H1 (cell line): ENCODE data around the gene F7. TPM values are rescaled to one million over a fixed set of nuclear protein-coding genes. Genes with fewer than 3 reads are reported as not detected.

ENCODE experiments used
- CTCF ChIA-PET: fragments of 300-600 bp; sonication (Branson Sonifier 250); formaldehyde crosslinking; loops from one replicate; lab custom pipeline; 2021; ENCODE audit not compliant: partially characterized antibody; lab: Charles Lee
- POLR2A ChIA-PET: fragments of 300-600 bp; sonication (Branson Sonifier 250); formaldehyde crosslinking; loops from one replicate; lab custom pipeline; 2021; ENCODE audit warnings: inconsistent platforms; ENCODE audit not compliant: partially characterized antibody; lab: Charles Lee
- DNase-seq, 2 experiments: peaks; one replicate each; pipeline versions ENCODE4 v3.0.0 to v3.0.0-alpha.2; 2010 to 2022; ENCODE audit warnings: low spot score in 2 of 2, low read depth in 1 of 2, mixed read lengths in 1 of 2
- FAIRE-seq: peaks from 2 replicates; lab custom pipeline; 2011; peaks lifted over from hg19 to GRCh38; lab: Jason Lieb, UNC
- H2AFZ ChIP-seq: 2 replicates; pipeline ENCODE4 v1.8.1; 2012; ENCODE audit warnings: low read length, inconsistent platforms
- H2AK5ac ChIP-seq: 2 replicates; pipeline ENCODE4 v1.6.1; 2013; ENCODE audit warnings: low read depth, low read length
- H2BK120ac ChIP-seq: replicated peaks from 2 replicates; pipeline ENCODE3; 2013; ENCODE audit warnings: low read depth, low read length, inconsistent platforms
- H2BK12ac ChIP-seq: 2 replicates; pipeline ENCODE4 v1.6.1; 2013; ENCODE audit warnings: low read depth, low read length
- H2BK15ac ChIP-seq: 2 replicates; pipeline ENCODE4 v1.6.1; 2013; ENCODE audit warnings: low read length
- H2BK20ac ChIP-seq: 2 replicates; pipeline ENCODE4 v1.6.1; 2013; ENCODE audit warnings: low read length
- H2BK5ac ChIP-seq: 2 replicates; pipeline ENCODE4 v1.6.1; 2013; ENCODE audit warnings: low read depth, low read length
- H3K14ac ChIP-seq: 2 replicates; pipeline ENCODE4 v1.6.1; 2013; ENCODE audit warnings: inconsistent platforms; ENCODE audit not compliant: insufficient read length
- H3K18ac ChIP-seq: 2 replicates; pipeline ENCODE4 v1.6.1; 2013; ENCODE audit warnings: low read length; ENCODE audit errors: extremely low read depth
- H3K23ac ChIP-seq: 2 replicates; pipeline ENCODE4 v1.6.1; 2013; ENCODE audit warnings: inconsistent platforms; ENCODE audit not compliant: insufficient read length
- H3K23me2 ChIP-seq: 2 replicates; pipeline ENCODE4 v1.6.1; 2013; ENCODE audit warnings: low read depth, low read length
- H3K27ac ChIP-seq: 2 replicates; pipeline ENCODE4 v1.6.1; 2011; ENCODE audit warnings: low read depth, low read length, inconsistent platforms
- H3K27me3 ChIP-seq, 4 experiments: replicated peaks in 1 of 4; 1 replicate in 1 of 4; 2 replicates in 3 of 4; pipeline versions ENCODE4 v1.6.1 to v1.8.1; 2011 to 2013; ENCODE audit warnings: low read length in 3 of 4, mild to moderate bottlenecking in 3 of 4, inconsistent platforms in 2 of 4, mixed read lengths in 2 of 4, moderate library complexity in 1 of 4; ENCODE audit not compliant: control insufficient read depth in 3 of 4, insufficient read depth in 3 of 4; ENCODE audit errors: extremely low read depth in 1 of 4
- H3K36me3 ChIP-seq, 4 experiments: 2 replicates each; pipeline versions ENCODE4 v1.6.1 to v1.8.1; 2011 to 2013; ENCODE audit warnings: mild to moderate bottlenecking in 4 of 4, low read length in 3 of 4, moderate library complexity in 2 of 4, control low read depth in 1 of 4, inconsistent platforms in 1 of 4; ENCODE audit not compliant: insufficient read depth in 4 of 4, control insufficient read depth in 2 of 4
- H3K4ac ChIP-seq: replicated peaks from 2 replicates; pipeline ENCODE3; 2013; ENCODE audit warnings: low read length, low read depth, mixed read lengths, inconsistent platforms; ENCODE audit not compliant: insufficient read length
- H3K4me1 ChIP-seq, 4 experiments: replicated peaks in 1 of 4; 1 replicate in 1 of 4; 2 replicates in 3 of 4; pipeline versions ENCODE4 v1.6.1 to v1.8.1; 2011 to 2013; ENCODE audit warnings: low read length in 3 of 4, inconsistent platforms in 2 of 4, mixed read lengths in 1 of 4; ENCODE audit not compliant: insufficient read depth in 4 of 4, control insufficient read depth in 3 of 4
- H3K4me2 ChIP-seq, 2 experiments: 2 replicates each; pipeline versions ENCODE4 v1.6.1 to v1.8.1; 2011 to 2013; ENCODE audit warnings: low read depth in 2 of 2, low read length in 2 of 2, control low read depth in 1 of 2, inconsistent platforms in 1 of 2, mild to moderate bottlenecking in 1 of 2; ENCODE audit not compliant: insufficient read depth in 1 of 2
- H3K4me3 ChIP-seq, 4 experiments: fragments of 200-600, 300-600 bp in 1 of 4; sonication (generic), shearing (Covaris generic), sonication (Bioruptor Twin) in 1 of 4; 2 replicates each; pipeline versions ENCODE4 v1.5.1 to v1.8.1; 2011 to 2016; ENCODE audit warnings: low read length in 4 of 4, low read depth in 3 of 4, control low read depth in 2 of 4, inconsistent platforms in 2 of 4, mild to moderate bottlenecking in 2 of 4, mixed read lengths in 1 of 4, moderate library complexity in 1 of 4; ENCODE audit not compliant: insufficient read depth in 2 of 4; ENCODE audit errors: extremely low read depth in 1 of 4
- H3K56ac ChIP-seq: replicated peaks from 2 replicates; pipeline ENCODE3; 2013; ENCODE audit warnings: low read depth, mild to moderate bottlenecking, mixed read lengths, low read length, inconsistent platforms; ENCODE audit not compliant: insufficient read length
- H3K79me1 ChIP-seq: 2 replicates; pipeline ENCODE4 v1.6.1; 2013; ENCODE audit warnings: low read depth, low read length, control low read depth
- H3K79me2 ChIP-seq, 2 experiments: 2 replicates each; pipeline versions ENCODE4 v1.6.1 to v1.8.1; 2012 to 2013; ENCODE audit warnings: low read length in 2 of 2, mild to moderate bottlenecking in 2 of 2, inconsistent platforms in 1 of 2; ENCODE audit not compliant: insufficient read depth in 2 of 2, control insufficient read depth in 1 of 2
- H3K9ac ChIP-seq, 4 experiments: replicated peaks in 1 of 4; 1 replicate in 1 of 4; 2 replicates in 3 of 4; pipeline versions ENCODE4 v1.6.1 to v1.8.1; 2011 to 2013; ENCODE audit warnings: low read depth in 3 of 4, low read length in 3 of 4, control low read depth in 2 of 4, mild to moderate bottlenecking in 2 of 4, moderate library complexity in 2 of 4, inconsistent platforms in 1 of 4; ENCODE audit errors: extremely low read depth in 1 of 4
- H3K9me3 ChIP-seq, 2 experiments: 2 replicates each; pipeline versions ENCODE4 v1.6.1 to v1.8.1; 2012 to 2013; ENCODE audit warnings: mild to moderate bottlenecking in 2 of 2, moderate library complexity in 2 of 2, control low read depth in 1 of 2, inconsistent platforms in 1 of 2, low read depth in 1 of 2, low read length in 1 of 2, mixed read lengths in 1 of 2; ENCODE audit not compliant: insufficient read depth in 2 of 2
- H4K20me1 ChIP-seq, 2 experiments: replicated peaks in 1 of 2; 2 replicates each; pipeline versions ENCODE3 to v1.8.1; 2011 to 2013; ENCODE audit warnings: inconsistent platforms in 2 of 2, low read length in 2 of 2, mild to moderate bottlenecking in 1 of 2; ENCODE audit not compliant: insufficient read depth in 2 of 2, control insufficient read depth in 1 of 2
- H4K5ac ChIP-seq: 2 replicates; pipeline ENCODE4 v1.6.1; 2013; ENCODE audit warnings: low read length, low read depth, mixed read lengths, inconsistent platforms; ENCODE audit not compliant: insufficient read length
- H4K8ac ChIP-seq: 2 replicates; pipeline ENCODE4 v1.8.0; 2013; ENCODE audit warnings: mild to moderate bottlenecking, moderate library complexity, low read length, inconsistent platforms; ENCODE audit not compliant: insufficient read depth; ENCODE audit errors: extremely low read depth
- H4K91ac ChIP-seq: replicated peaks from 2 replicates; pipeline ENCODE3; 2013; ENCODE audit warnings: low read length, mixed read lengths, inconsistent platforms; ENCODE audit not compliant: insufficient read length
- BACH1 ChIP-seq: IDR thresholded peaks from 2 replicates; pipeline ENCODE4 v1.6.1; 2012; ENCODE audit warnings: low read length, improper control_type of control experiment
- BCL11A ChIP-seq, 2 experiments: IDR thresholded peaks; one replicate each; pipeline ENCODE4 v1.6.1; 2011; ENCODE audit warnings: low read depth in 2 of 2, low read length in 2 of 2, mild to moderate bottlenecking in 2 of 2
- EGR1 ChIP-seq: IDR thresholded peaks from 2 replicates; pipeline ENCODE4 v1.6.1; 2011; ENCODE audit warnings: low read depth, low read length, borderline replicate concordance
- FOSL1 ChIP-seq: IDR thresholded peaks from 2 replicates; pipeline ENCODE4 v1.6.1; 2011; ENCODE audit warnings: mild to moderate bottlenecking, low read depth, low read length, moderate library complexity; ENCODE audit not compliant: insufficient read depth
- GABPA ChIP-seq: IDR thresholded peaks from 2 replicates; pipeline ENCODE4 v1.6.1; 2011; ENCODE audit warnings: mild to moderate bottlenecking, low read length, moderate library complexity, borderline replicate concordance; ENCODE audit not compliant: insufficient read depth
- JUN ChIP-seq: IDR thresholded peaks from 2 replicates; pipeline ENCODE4 v1.6.1; 2011; ENCODE audit warnings: low read depth, mild to moderate bottlenecking, improper control_type of control experiment, low read length
- KDM5A ChIP-seq: fragments of 200-600 bp; IDR thresholded peaks from 2 replicates; pipeline ENCODE4 v1.7.1; 2012; ENCODE audit warnings: mild to moderate bottlenecking, low read length, inconsistent platforms, mixed read lengths
- MAFK ChIP-seq: IDR thresholded peaks from 2 replicates; pipeline ENCODE4 v1.6.1; 2012; ENCODE audit warnings: low read depth, mild to moderate bottlenecking, improper control_type of control experiment, low read length
- NANOG ChIP-seq: IDR thresholded peaks from 2 replicates; pipeline ENCODE4 v1.6.1; 2011; ENCODE audit warnings: low read length, low read depth, mild to moderate bottlenecking, inconsistent platforms; ENCODE audit not compliant: insufficient read depth, poor library complexity, severe bottlenecking
- NRF1 ChIP-seq: IDR thresholded peaks from 2 replicates; pipeline ENCODE4 v1.6.1; 2011; ENCODE audit warnings: mild to moderate bottlenecking, low read depth, low read length, improper control_type of control experiment
- POLR2A ChIP-seq, 2 experiments: IDR thresholded peaks; 1 replicate in 1 of 2; 2 replicates in 1 of 2; pipeline ENCODE4 v1.6.1; 2011; ENCODE audit warnings: low read depth in 2 of 2, low read length in 2 of 2, mild to moderate bottlenecking in 2 of 2; ENCODE audit errors: control extremely low read depth in 1 of 2
- POLR2AphosphoS5 ChIP-seq: IDR thresholded peaks from 2 replicates; pipeline ENCODE4 v1.6.1; 2011; ENCODE audit warnings: low read depth, low read length
- RAD21 ChIP-seq, 2 experiments: IDR thresholded peaks in 1 of 2; conservative IDR thresholded peaks in 1 of 2; 2 replicates each; pipeline ENCODE4 v1.6.1; 2011; ENCODE audit warnings: low read depth in 2 of 2, low read length in 2 of 2, improper control_type of control experiment in 1 of 2, inconsistent platforms in 1 of 2, mild to moderate bottlenecking in 1 of 2, moderate library complexity in 1 of 2
- RBBP5 ChIP-seq: IDR thresholded peaks from 2 replicates; pipeline ENCODE4 v1.7.1; 2012; ENCODE audit warnings: low read depth, mild to moderate bottlenecking, inconsistent platforms, low read length, moderate library complexity, borderline replicate concordance
- RXRA ChIP-seq: IDR thresholded peaks from 2 replicates; pipeline ENCODE4 v1.6.1; 2011; ENCODE audit warnings: low read depth, mild to moderate bottlenecking, low read length, moderate library complexity; ENCODE audit not compliant: insufficient read depth
- WGBS, 2 experiments: shearing (Covaris generic) in 1 of 2; methylation state at CpG; one replicate each; pipeline versions ENCODE4 v1.1.6 to v1.1.7; 2013 to 2015; ENCODE audit warnings: low lambda C conversion rate in 2 of 2, mixed read lengths in 2 of 2, inconsistent platforms in 1 of 2, low coverage in 1 of 2, missing lambda C conversion rate in 1 of 2; ENCODE audit not compliant: insufficient replicate concordance in 2 of 2, insufficient coverage in 1 of 2, insufficient read length in 1 of 2; ENCODE audit errors: extremely low coverage in 1 of 2, missing lambda C conversion rate in 1 of 2; 5-methylcytosine and 5-hydroxymethylcytosine counted together
- polyA plus RNA-seq, 7 experiments: library from polyadenylated mRNA; depleted of rRNA in 3 of 7; stranded (reverse) in 5 of 7; unstranded in 2 of 7; fragments of >200 nt in 5 of 7; fragments of 200-250 nt in 2 of 7; gene quantifications; 1 replicate in 5 of 7; 2 replicates in 1 of 7; 4 replicates in 1 of 7; pipeline versions ENCODE4 v1.2.1 to v1.2.3, GENCODE V29; 2011 to 2013; ENCODE audit warnings: missing spikeins in 2 of 7, mixed read lengths in 2 of 7
- total RNA-seq: library from RNA; stranded (reverse); fragmentation: NEBNext Ultra II Directional; extraction: Animal tissue kit (Norgen Biotek cat#: 25700); gene quantifications from 2 replicates; pipeline ENCODE4 v1.2.1, GENCODE V29; 2021

F7 gene
- total and polyA plus RNA-seq, 2 of the 8 experiments (the other 6 are each of a cell fraction or from before 2014, with no cell fraction given): 0.43 to 0.98 TPM

DNA sequence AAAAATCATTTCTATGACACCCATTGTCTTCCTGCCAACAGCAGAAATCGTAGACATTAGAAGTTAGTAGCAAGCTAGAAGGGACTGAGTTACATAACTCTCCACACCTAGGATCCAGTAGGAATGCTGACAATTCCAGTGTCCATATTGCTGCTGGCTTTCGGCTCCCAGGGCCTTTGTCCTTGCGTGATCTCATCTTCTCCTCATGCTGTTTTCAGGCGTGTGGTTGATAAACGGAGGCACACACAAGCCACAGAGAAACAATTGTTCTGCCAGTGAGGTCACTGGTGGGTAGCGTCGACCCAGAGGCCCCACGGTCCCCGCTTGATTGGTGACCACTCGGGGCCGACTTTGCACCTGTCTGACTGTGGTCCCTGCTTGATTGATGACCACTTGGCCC, 31.6 kb upstream of the F7 start:
- no peak overlapping the region for H3K56ac ChIP-seq
- no peak overlapping the region for H3K18ac ChIP-seq
- H3K79me1 ChIP-seq: no peaks in the 10 kb centered on the region
- no peak overlapping the region for H2BK15ac ChIP-seq
- no peak overlapping the region for H3K4me3 ChIP-seq
- H3K4me2 ChIP-seq: no peak overlapping the region
- no peak overlapping the region for H3K14ac ChIP-seq
- no peak overlapping the region for H2AFZ ChIP-seq
- FAIRE-seq: no peak
- ChIA-PET CTCF (interaction anchor here (0.6 to 1.6 kb wide), 2 partner anchors 10 to 13 kb away, joined by 3 read pairs; no protein-coding TSS in a partner anchor), POLR2A (no interaction called here)
- 92% methylated on average over 11 of the region's 11 CpGs; no CpG with 5 or more reads in 1 of the 2 experiments for WGBS, 2 experiments
- no peaks in the 10 kb centered on the region for H4K20me1 ChIP-seq
- H2BK120ac ChIP-seq: no peak overlapping the region
- no peak for DNase-seq
- no peak overlapping the region for H3K23ac ChIP-seq
- H3K9ac ChIP-seq: no peak overlapping the region
- peaks cover 0 to 6% (median 0%) of the 10 kb centered on the region in 4 experiments; a peak in 2 of 7 replicates for H3K4me1 ChIP-seq
- no peak overlapping the region for H3K4ac ChIP-seq
- H4K5ac ChIP-seq: no peak overlapping the region
- no peaks in the 10 kb centered on the region for H3K79me2 ChIP-seq
- H3K27me3 ChIP-seq: no peaks in the 10 kb centered on the region
- no peak overlapping the region for H2BK5ac ChIP-seq
- H2AK5ac ChIP-seq: no peak overlapping the region
- no peak overlapping the region for H2BK12ac ChIP-seq
- no peaks in the 10 kb centered on the region for H3K9me3 ChIP-seq
- no peak overlapping the region for H3K27ac ChIP-seq
- no peaks in the 10 kb centered on the region for H3K23me2 ChIP-seq
- no peak overlapping the region for H2BK20ac ChIP-seq
- H3K36me3 ChIP-seq: peaks cover 0 to 3% (median 0%) of the 10 kb centered on the region in 4 experiments; a peak in 4 of 8 replicates
- H4K8ac ChIP-seq: no peak overlapping the region
- H4K91ac ChIP-seq: no peak overlapping the region
- TF ChIP-seq MAFK (no peak), JUN (no peak), BACH1 (no peak), KDM5A (no peak), NRF1 (no peak), RXRA (no peak), POLR2AphosphoS5 (no peak), EGR1 (no peak), NANOG (no peak), GABPA (no peak), POLR2A (IDR thresholded peaks at IDR 0.05; ENCODE audit: control extremely low read depth in 1 of 2, low read depth in 2 of 2, low read length in 2 of 2) (no peak), FOSL1 (no peak), RAD21 (IDR thresholded peaks at IDR 0.05 in 1 of 2, conservative IDR thresholded peaks at IDR 0.05 in 1 of 2; ENCODE audit: low read depth in 2 of 2, low read length in 2 of 2) (no peak), BCL11A (IDR thresholded peaks at IDR 0.05; ENCODE audit: low read depth in 2 of 2, low read length in 2 of 2) (no peak), RBBP5 (no peak)
